GM12891 (cell line): ENCODE measurements around the gene SEZ6L2.

Source experiments
- DNase-seq: peaks from one replicate; pipeline ENCODE4 v3.0.0; 2011; ENCODE audit warnings: low spot score; ENCODE audit not compliant: insufficient read length
- FAIRE-seq: peaks from 2 replicates; lab custom pipeline; 2011; peaks lifted over from hg19 to GRCh38; lab: Jason Lieb, UNC
- PAX5 ChIP-seq: IDR thresholded peaks from 2 replicates; pipeline ENCODE4 v1.6.1; 2011; ENCODE audit warnings: low read length, moderate library complexity, mild to moderate bottlenecking; ENCODE audit not compliant: insufficient read depth, severe bottlenecking
- POLR2A ChIP-seq: IDR thresholded peaks from 2 replicates; pipeline ENCODE4 v1.6.1; 2011; ENCODE audit warnings: low read depth, low read length, control low read depth
- POLR2AphosphoS5 ChIP-seq: IDR thresholded peaks from 2 replicates; pipeline ENCODE4 v1.6.1; 2011; ENCODE audit warnings: low read depth, low read length, control low read depth
- POU2F2 ChIP-seq: IDR thresholded peaks from 2 replicates; pipeline ENCODE4 v1.6.1; 2011; ENCODE audit warnings: low read depth, mild to moderate bottlenecking, control low read depth, low read length, moderate library complexity
- SPI1 ChIP-seq: IDR thresholded peaks from 2 replicates; pipeline ENCODE4 v1.6.1; 2011; ENCODE audit warnings: low read depth, low read length, control low read depth
- TAF1 ChIP-seq: IDR thresholded peaks from 2 replicates; pipeline ENCODE4 v1.6.1; 2011; ENCODE audit warnings: low read depth, low read length, control low read depth

Gene SEZ6L2

DNA sequence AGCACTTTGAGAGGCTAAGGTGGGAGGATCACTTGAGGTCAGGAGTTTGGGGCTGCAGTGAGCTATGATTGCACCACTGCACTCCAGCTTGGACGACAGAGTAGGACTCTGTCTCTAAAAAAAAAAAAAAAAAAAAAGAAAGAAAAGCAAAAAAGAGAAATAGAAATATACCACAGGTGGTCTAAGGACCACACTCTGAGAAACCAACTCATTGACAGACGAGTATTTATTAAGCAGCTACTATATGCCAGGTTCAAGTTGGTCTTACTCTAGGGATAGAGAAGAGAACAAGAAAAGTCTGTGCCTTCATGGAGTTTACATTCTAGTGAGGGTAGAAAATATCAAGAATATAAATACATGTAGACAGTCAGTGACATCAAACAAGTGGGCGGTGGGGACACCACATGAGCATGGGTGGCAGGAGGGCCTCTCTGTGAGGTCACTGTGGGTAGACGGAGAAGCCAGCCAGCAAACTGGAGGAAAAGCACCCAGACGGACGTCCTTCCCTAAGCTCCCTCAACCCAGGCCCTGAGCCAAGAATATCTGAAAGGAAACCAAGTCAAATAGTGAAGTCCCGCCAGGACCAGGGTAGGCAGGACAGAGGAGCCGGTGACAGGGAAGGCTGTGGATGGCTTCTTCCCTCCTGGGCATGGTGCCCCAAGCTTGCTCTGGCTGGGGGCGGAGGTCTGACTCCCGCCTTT lies 41.1 kb downstream of the SEZ6L2 start:
- DNase-seq (no peak), FAIRE-seq (no peak)
- TF ChIP-seq POLR2AphosphoS5 (no peak), SPI1 (no peak), TAF1 (no peak), PAX5 (no peak), POLR2A (no peak), POU2F2 (no peak)

- no peak for FAIRE-seq
- no peak for TF ChIP-seq TAF1
- TF ChIP-seq POLR2A = no peak
- no peak for TF ChIP-seq POLR2AphosphoS5
- no peak for TF ChIP-seq SPI1
- no peak for TF ChIP-seq POU2F2
- no peak for TF ChIP-seq PAX5
- no peak for DNase-seq
Measured at GRCh38 chr16:29857133-29857760, 42.1 kb downstream of the SEZ6L2 start.

- FAIRE-seq (no peak), DNase-seq (no peak)
- TF ChIP-seq SPI1 (no peak), POLR2AphosphoS5 (no peak), TAF1 (no peak), POLR2A (no peak), PAX5 (no peak), POU2F2 (no peak)
Measured at GRCh38 chr16:29854520-29855100, 44.7 kb downstream of the SEZ6L2 start.

DNA sequence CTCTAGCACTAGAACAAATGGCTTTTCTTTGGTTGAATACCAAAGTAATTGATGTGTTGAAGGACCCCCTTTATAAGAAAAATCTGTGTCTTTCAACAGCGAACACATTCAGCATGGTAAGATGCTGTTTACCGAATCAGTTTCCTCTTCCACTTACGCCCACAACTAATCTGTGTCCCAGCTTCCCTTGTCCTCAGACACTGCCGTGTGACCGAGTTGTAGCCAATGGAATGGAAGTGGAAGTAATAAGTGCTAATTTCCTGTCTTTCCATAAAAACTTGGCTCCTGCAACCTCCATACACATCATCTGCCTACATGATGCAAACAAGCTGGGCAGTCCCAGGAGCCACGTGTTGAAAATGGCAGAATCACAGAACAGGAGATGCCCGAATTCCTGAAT lies 46.7 kb downstream of the SEZ6L2 start:
- TF ChIP-seq POU2F2 (no peak), PAX5 (no peak), POLR2A (no peak), POLR2AphosphoS5 (no peak), SPI1 (no peak), TAF1 (no peak)
- FAIRE-seq (no peak), DNase-seq (no peak)

DNA sequence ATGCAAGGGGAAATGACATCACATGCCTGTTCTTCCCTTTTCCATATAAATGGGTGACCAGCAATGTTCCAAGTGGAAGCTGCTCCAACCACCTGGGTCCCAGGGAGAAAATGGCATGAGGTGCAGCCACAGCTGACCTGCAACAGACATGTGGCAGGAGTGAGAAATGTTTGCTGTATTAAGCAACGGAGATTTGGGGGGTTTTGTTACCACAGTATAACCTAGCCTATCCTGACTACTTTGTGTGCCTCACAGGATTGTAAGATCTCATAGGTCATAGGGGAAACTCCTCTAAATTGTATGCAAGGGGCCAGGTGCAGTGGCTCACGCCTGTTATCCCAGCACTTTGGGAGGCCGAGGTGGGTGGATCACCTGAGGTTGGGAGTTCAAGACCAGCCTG lies 48.4 kb downstream of the SEZ6L2 start:
- FAIRE-seq (no peak), DNase-seq (no peak)
- TF ChIP-seq POLR2A = no peak

DNA sequence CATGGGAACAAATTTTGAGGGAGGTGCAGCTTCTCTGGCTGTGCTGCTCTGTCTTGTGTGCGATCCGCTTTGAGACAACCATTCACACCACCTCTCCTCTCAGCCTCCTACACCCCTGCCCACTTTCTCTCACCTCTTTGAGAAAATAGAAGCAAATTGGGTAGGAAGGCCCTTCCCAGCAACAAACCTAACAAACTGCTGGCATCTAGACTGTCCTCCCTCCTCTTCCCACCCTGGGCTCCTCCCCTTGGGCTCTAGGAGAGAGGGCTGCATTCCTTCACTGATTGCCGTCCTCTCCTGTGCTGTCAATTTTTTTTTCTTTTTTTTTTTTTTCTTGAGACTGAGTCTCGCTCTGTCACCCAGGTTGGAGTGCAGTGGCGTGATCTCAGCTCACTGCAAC lies 49.8 kb downstream of the SEZ6L2 start:
- TF ChIP-seq SPI1 = no peak
- no peak for TF ChIP-seq TAF1
- no peak for TF ChIP-seq PAX5
- TF ChIP-seq POLR2A = no peak
- no peak for TF ChIP-seq POLR2AphosphoS5
- no peak for TF ChIP-seq POU2F2
- FAIRE-seq = no peak
- DNase-seq = no peak

DNA sequence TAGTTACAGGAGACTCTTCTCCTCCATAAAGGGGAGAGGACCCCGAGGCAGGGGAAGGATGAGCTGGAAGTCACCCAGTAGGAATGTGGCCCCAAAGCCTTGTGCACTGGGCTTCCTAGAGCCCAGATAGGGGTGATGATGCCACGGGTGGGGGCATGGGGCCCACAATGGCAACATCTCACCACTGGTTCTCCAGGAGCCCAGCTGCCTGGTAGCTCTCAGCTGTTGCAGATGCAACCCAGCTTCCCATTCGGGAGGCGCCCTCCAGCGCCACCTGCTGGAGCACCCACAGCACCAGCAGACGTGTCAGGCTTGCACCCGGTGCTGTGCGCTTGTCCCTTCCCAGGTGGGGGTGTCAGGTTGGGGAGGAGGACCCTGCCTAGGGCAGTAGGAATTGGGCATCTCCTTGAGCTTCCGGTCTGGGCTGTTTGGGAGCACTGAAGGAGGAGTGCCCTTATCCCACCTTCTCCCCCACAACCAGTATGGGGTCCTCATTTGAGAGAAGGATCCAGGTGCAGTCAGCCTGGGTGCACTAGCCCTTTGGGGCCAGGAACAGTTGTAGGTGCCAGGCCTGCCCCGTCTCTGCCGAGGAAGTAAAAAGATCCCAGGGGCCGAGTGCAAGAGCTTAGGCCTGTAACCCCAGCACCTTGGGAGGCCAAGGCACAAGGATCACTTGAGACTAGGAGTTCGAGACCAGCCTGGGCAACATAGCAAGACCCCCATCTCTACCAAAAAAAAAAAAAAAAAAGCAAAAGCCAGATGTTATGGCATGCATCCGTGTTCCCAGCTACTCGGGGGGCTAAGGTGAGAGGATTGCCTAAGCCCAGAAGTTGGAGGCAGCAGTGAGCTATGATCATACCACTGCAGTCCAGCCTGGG lies 50.7 kb downstream of the SEZ6L2 start:
- peak; percentile 92 for FAIRE-seq
- peak; percentile 77 for DNase-seq

DNA sequence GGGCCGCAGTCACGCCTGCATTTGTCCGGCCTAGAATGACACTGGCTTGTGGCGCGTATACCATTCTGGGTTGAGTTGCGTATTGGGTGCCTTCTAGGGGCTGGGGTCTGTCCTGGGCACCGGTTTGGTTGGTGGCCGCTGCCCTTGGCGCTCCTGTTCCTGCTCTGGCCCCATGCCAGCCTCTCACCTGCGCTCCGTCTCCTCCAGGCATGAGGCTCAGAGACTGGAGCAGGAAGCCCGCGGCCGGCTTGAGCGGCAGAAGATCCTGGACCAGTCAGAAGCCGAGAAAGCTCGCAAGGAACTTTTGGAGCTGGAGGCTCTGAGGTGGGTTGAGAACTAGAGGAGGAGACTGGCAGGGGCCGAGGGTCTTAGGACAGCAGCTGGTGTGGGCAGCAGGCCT lies 53.7 kb downstream of the SEZ6L2 start:
- DNase-seq (no peak), FAIRE-seq (no peak)
- no peak for TF ChIP-seq TAF1

More for the DNA sequence above, 50.7 kb downstream of the SEZ6L2 start:
- TF ChIP-seq PAX5 (no peak), TAF1 (no peak), POLR2AphosphoS5 (no peak), SPI1 (no peak), POU2F2 (no peak), POLR2A (no peak)
